Transverse colon (tissue), 4 donors: Measurements from ENCODE around the gene MEF2D. TPM values are rescaled to one million over a fixed set of nuclear protein-coding genes. Genes with fewer than 3 reads are reported as not detected.

Experiments
- DNase-seq: peaks from one replicate; pipeline ENCODE4 v3.0.0-alpha.2; 2019
- H3K27ac ChIP-seq, 4 donors: fragments of 200-600 bp; sonication (generic); 2 replicates each; pipeline ENCODE4 v1.5.1; 2016 to 2018; ENCODE audit warnings: inconsistent platforms in 4 of 4
- H3K27me3 ChIP-seq: fragments of 200-600 bp; sonication (generic); 2 replicates; pipeline ENCODE4 v1.5.1; 2017; ENCODE audit warnings: inconsistent platforms
- H3K36me3 ChIP-seq, 4 donors: fragments of 200-600 bp; sonication (generic); 2 replicates each; pipeline ENCODE4 v1.5.1; 2017 to 2019; ENCODE audit warnings: inconsistent platforms in 4 of 4
- H3K4me1 ChIP-seq, 4 donors: fragments of 200-600 bp; sonication (generic); 2 replicates each; pipeline ENCODE4 v1.5.1; 2017 to 2020; ENCODE audit warnings: inconsistent platforms in 4 of 4
- H3K4me3 ChIP-seq, 4 donors: fragments of 200-600 bp; sonication (generic); 1 replicate in 1 of 4; 2 replicates in 3 of 4; pipeline versions ENCODE4 v1.5.1 to v1.6.1; 2017 to 2019; ENCODE audit warnings: inconsistent platforms in 4 of 4
- H3K9me3 ChIP-seq, 2 donors: fragments of 200-600 bp; sonication (generic); 2 replicates each; pipeline ENCODE4 v1.5.1; 2017 to 2019; ENCODE audit warnings: inconsistent platforms in 2 of 2
- CTCF ChIP-seq, 5 experiments: fragments of 200-600 bp in 3 of 5; fragments of 450-650 bp in 2 of 5; sonication (generic) in 3 of 5; IDR thresholded peaks; 1 replicate in 2 of 5; 2 replicates in 3 of 5; pipeline ENCODE4 v1.5.1; 2016 to 2017; ENCODE audit warnings: antibody characterized with exemption in 5 of 5, inconsistent platforms in 3 of 5, mild to moderate bottlenecking in 2 of 5, moderate library complexity in 1 of 5
- EP300 ChIP-seq: sonication (generic); formaldehyde crosslinking; IDR thresholded peaks from one replicate; pipeline ENCODE4 v1.6.1; 2017; ENCODE audit warnings: antibody characterized with exemption, low read depth
- POLR2A ChIP-seq: fragments of 450-650 bp; IDR thresholded peaks from one replicate; pipeline ENCODE4 v1.6.1; 2016; ENCODE audit warnings: antibody characterized with exemption, mild to moderate bottlenecking, moderate library complexity
- POLR2AphosphoS5 ChIP-seq, 3 donors: sonication (generic); formaldehyde crosslinking; IDR thresholded peaks; one replicate each; pipeline ENCODE4 v1.6.1; 2016; ENCODE audit warnings: antibody characterized with exemption in 3 of 3
- WGBS, 2 donors: methylation state at CpG; one replicate each; pipeline ENCODE4 v1.1.5; 2018; ENCODE audit warnings: low coverage in 1 of 2; 5-methylcytosine and 5-hydroxymethylcytosine counted together
- in situ Hi-C, 4 donors: fragments of 200-750 bp; cut with MboI; loops; one replicate each; pipeline versions ENCODE4 v1.15.0 to v1.15.1; 2017; ENCODE audit warnings: low sequenced_read_pairs in 3 of 4, low pct_ligation_motif_present in 1 of 4, low pct_unique_long_range_greater_than_20kb in 1 of 4
- intact Hi-C: fragments of 100-400 bp; cut with DNase I; formaldehyde crosslinking; loops from one replicate; pipeline ENCODE4 v1.15.1; 2023; ENCODE audit warnings: low total_unique reads
- total RNA-seq, 4 donors: library from RNA; depleted of rRNA; stranded (reverse); fragments of >200 nt; gene quantifications; one replicate each; pipeline ENCODE4 v1.1.0, GENCODE V29; 2016

The MEF2D gene
- total RNA-seq, 4 donors from 2014 or later: 26.1 to 200 (median 85.7) TPM

GRCh38 chr1:156487862-156488261 lies 12.7 kb downstream of the MEF2D start:
- H3K4me3 ChIP-seq: no peak overlapping the region
- H3K27ac ChIP-seq: peak overlapping the region; percentile 16 to 100 (median 100)
- H3K36me3 ChIP-seq: peaks cover 0 to 4% (median 0%) of the 10 kb centered on the region in 4 donors
- peaks cover 60 to 73% (median 69%) of the 10 kb centered on the region in 4 donors for H3K4me1 ChIP-seq
- no peaks in the 10 kb centered on the region for H3K9me3 ChIP-seq
- WGBS, 2 donors: 60 to 75% methylated on average over 1 to 4 of the region's 4 CpGs
- TF ChIP-seq EP300 (no peak), POLR2AphosphoS5 (IDR thresholded peaks at IDR 0.05) (no peak), POLR2A (no peak), CTCF (IDR thresholded peaks at IDR 0.05) (no peak)
- H3K27me3 ChIP-seq: no peaks in the 10 kb centered on the region
- intact Hi-C loops (no loop called here), in situ Hi-C loops (no loop called here)
- peak; percentile 66 for DNase-seq

DNA sequence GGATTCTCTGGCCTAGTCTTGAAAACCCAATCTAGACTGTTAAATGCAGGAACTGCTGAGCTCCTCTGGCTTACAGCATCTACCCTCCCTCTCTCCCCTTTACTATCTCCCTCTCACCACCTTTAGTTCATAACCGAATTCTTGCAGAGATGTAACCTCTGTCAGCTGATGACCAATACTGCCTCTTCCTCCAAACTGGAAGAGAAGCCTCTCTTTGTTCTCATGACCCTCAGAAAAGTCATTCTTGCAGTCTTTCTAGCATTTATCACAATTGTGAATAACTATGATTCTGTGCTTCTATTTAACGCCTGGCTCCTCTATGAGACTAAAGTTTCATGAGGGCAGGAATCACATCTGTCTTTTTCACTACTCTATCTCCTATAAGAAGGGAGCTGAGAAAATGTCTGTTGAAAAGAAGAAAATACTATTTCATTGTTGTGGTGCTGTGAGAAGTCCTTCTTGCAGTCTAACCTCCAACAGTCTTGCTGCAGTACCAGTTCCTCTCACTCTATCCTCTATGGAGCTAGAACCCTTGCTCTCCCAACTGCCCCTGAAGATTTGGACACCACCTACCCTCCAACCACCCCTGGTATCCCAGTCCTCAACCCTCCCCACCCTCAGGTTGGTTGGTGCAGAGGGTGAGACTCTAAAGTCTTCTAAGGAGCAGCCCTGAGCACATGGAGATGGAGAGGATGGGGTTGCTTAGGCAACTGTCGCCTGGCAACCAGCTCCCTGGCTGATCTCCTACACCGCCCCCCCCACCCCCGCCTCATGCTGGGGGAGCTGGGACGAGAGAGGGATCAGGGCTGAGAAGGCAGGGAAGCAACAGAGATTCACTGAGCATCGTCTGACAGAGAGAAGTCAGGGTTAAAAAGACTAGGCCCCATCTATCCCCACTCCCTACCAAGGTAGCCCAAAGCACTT lies 13.9 kb downstream of the MEF2D start:
- H3K27me3 ChIP-seq: no peaks in the 10 kb centered on the region
- peak overlapping the region in 3 of 4 donors; percentile 99 to 100 (median 100) for H3K27ac ChIP-seq
- peaks cover 0 to 9% (median 3%) of the 10 kb centered on the region in 4 donors for H3K36me3 ChIP-seq
- TF ChIP-seq POLR2A (no peak), EP300 (no peak), CTCF (IDR thresholded peaks at IDR 0.05) (no peak), POLR2AphosphoS5 (IDR thresholded peaks at IDR 0.05) (no peak)
- in situ Hi-C loops (no loop called here), intact Hi-C loops (no loop called here)
- peaks cover 50 to 61% (median 58%) of the 10 kb centered on the region in 4 donors for H3K4me1 ChIP-seq
- no peak overlapping the region for H3K4me3 ChIP-seq
- 83 to 91% methylated on average over 2 to 7 of the region's 7 CpGs for WGBS, 2 donors
- no peaks in the 10 kb centered on the region for H3K9me3 ChIP-seq
- DNase-seq: no peak

- intact Hi-C loops: no loop called here
- WGBS, 2 donors: 74% methylated on average over 3 of the region's 3 CpGs; no CpG with 5 or more reads in 1 of the 2 donors
- Histone ChIP-seq H3K27ac (peak overlapping the region in 1 of 4 donors; percentile 100), H3K36me3 (peaks cover 0 to 16% (median 8%) of the 10 kb centered on the region in 4 donors), H3K27me3 (no peaks in the 10 kb centered on the region), H3K4me3 (no peak overlapping the region), H3K9me3 (no peaks in the 10 kb centered on the region), H3K4me1 (peaks cover 47 to 60% (median 53%) of the 10 kb centered on the region in 4 donors)
- no peak for DNase-seq
- in situ Hi-C loops: no loop called here
- TF ChIP-seq EP300 (no peak), POLR2A (no peak), POLR2AphosphoS5 (IDR thresholded peaks at IDR 0.05) (no peak), CTCF (IDR thresholded peaks at IDR 0.05) (no peak)
Observed at GRCh38 chr1:156485984-156486383, 14.6 kb downstream of the MEF2D start.

GRCh38 chr1:156484480-156485058 lies 16.0 kb downstream of the MEF2D start:
- no peaks in the 10 kb centered on the region for H3K9me3 ChIP-seq
- no peaks in the 10 kb centered on the region for H3K27me3 ChIP-seq
- H3K4me1 ChIP-seq: peaks cover 33 to 54% (median 42%) of the 10 kb centered on the region in 4 donors
- no peak for TF ChIP-seq CTCF (IDR thresholded peaks at IDR 0.05)
- intact Hi-C loops (no loop called here), in situ Hi-C loops (no loop called here)
- 89% methylated on average over 6 of the region's 6 CpGs; no CpG with 5 or more reads in 1 of the 2 donors for WGBS, 2 donors
- no peak overlapping the region for H3K4me3 ChIP-seq
- H3K36me3 ChIP-seq: peaks cover 0 to 30% (median 15%) of the 10 kb centered on the region in 4 donors
- no peak for DNase-seq
- H3K27ac ChIP-seq: peak overlapping the region in 2 of 4 donors; percentile 23 to 38
